GM12892 (cell line): Measurements from ENCODE around the gene ZNF836.

ENCODE experiments used
- POLR2A ChIP-seq: IDR thresholded peaks from 2 replicates; pipeline ENCODE4 v1.6.1; 2011; ENCODE audit warnings: low read depth, low read length, control low read depth
- POLR2AphosphoS5 ChIP-seq: IDR thresholded peaks from 2 replicates; pipeline ENCODE4 v1.6.1; 2011; ENCODE audit warnings: low read depth, low read length, control low read depth

- TF ChIP-seq POLR2AphosphoS5 (no peak), POLR2A (no peak)
Measured at GRCh38 chr19:52217576-52217975, 46.2 kb upstream of the ZNF836 start.
